Activated CD4-positive, alpha-beta T cell treated with anti-CD3 and anti-CD28 coated beads, Interleukin-10, Interleukin-2, amounts not matched to agents 100 ng/mL and 50 ng/mL, durations not matched to agents 16 hours and 8 hours (primary cell): ENCODE measurements around the gene ATP2B1.

ENCODE experiments used
- DNase-seq: peaks from one replicate; pipeline ENCODE4 v3.0.0-alpha.2; 2020

Gene ATP2B1

GRCh38 chr12:89575374-89575773 is 133.3 kb downstream of the ATP2B1 start:
- no peak for DNase-seq

GRCh38 chr12:89574736-89575208 is 133.9 kb downstream of the ATP2B1 start:
- DNase-seq = no peak

- DNase-seq = no peak
These were observed 135.4 kb downstream of the ATP2B1 start for GRCh38 chr12:89573051-89573810.

- DNase-seq = no peak
These were observed 137.0 kb downstream of the ATP2B1 start for GRCh38 chr12:89571491-89572195.

GRCh38 chr12:89568484-89568883 is 140.2 kb downstream of the ATP2B1 start:
- no peak for DNase-seq

GRCh38 chr12:89567691-89568239 is 140.9 kb downstream of the ATP2B1 start:
- no peak for DNase-seq

- peak; percentile 10 for DNase-seq
These were observed 142.0 kb downstream of the ATP2B1 start for GRCh38 chr12:89566615-89567014.

GRCh38 chr12:89565002-89565401 is 143.6 kb downstream of the ATP2B1 start:
- DNase-seq = no peak

- no peak for DNase-seq
These were observed 148.9 kb downstream of the ATP2B1 start for GRCh38 chr12:89559753-89560152.

GRCh38 chr12:89556976-89557375 is 151.7 kb downstream of the ATP2B1 start:
- no peak for DNase-seq

- DNase-seq = no peak
These were observed 156.3 kb downstream of the ATP2B1 start for GRCh38 chr12:89552376-89552775.

GRCh38 chr12:89551747-89552146 is 156.9 kb downstream of the ATP2B1 start:
- no peak for DNase-seq

GRCh38 chr12:89547101-89547500 is 161.5 kb downstream of the ATP2B1 start:
- no peak for DNase-seq

- DNase-seq = no peak
These were observed 162.5 kb downstream of the ATP2B1 start for GRCh38 chr12:89546151-89546550.

GRCh38 chr12:89544681-89545184 is 163.9 kb downstream of the ATP2B1 start:
- DNase-seq = no peak

- DNase-seq = no peak
These were observed 164.6 kb downstream of the ATP2B1 start for GRCh38 chr12:89544022-89544421.

- peak; percentile 74 for DNase-seq
These were observed 165.6 kb downstream of the ATP2B1 start for GRCh38 chr12:89542912-89543592.

GRCh38 chr12:89542236-89542635 is 166.4 kb downstream of the ATP2B1 start:
- DNase-seq = no peak

GRCh38 chr12:89540586-89540985 is 168.1 kb downstream of the ATP2B1 start:
- no peak for DNase-seq

GRCh38 chr12:89539426-89540223 is 169.0 kb downstream of the ATP2B1 start:
- DNase-seq = no peak

- no peak for DNase-seq
These were observed 169.7 kb downstream of the ATP2B1 start for GRCh38 chr12:89538897-89539296.
